Natural killer cell (primary cell): ENCODE data around the gene ADGRD1. TPM values are rescaled to one million over a fixed set of nuclear protein-coding genes. Genes with fewer than 3 reads are reported as not detected.

Experiments
- ATAC-seq, 3 donors: fragments of 150-1000 bp in 2 of 3; fragments of 200-7000 bp in 1 of 3; cut with Tn5 transposase; 1 replicate in 1 of 3; 2 replicates in 2 of 3; pipeline ENCODE4 v1.10.0; 2021; ENCODE audit warnings: mild to moderate bottlenecking in 2 of 3, moderate library complexity in 2 of 3
- DNase-seq, 2 donors: peaks; one replicate each; pipeline versions ENCODE4 v3.0.0 to v3.0.0-alpha.2; 2013 to 2021; ENCODE audit warnings: mixed read lengths in 1 of 2
- H3K27ac ChIP-seq: one replicate; pipeline ENCODE4 v1.5.1; 2013; ENCODE audit warnings: mild to moderate bottlenecking, low read length
- H3K27me3 ChIP-seq: one replicate; pipeline ENCODE4 v1.6.1; 2013; ENCODE audit warnings: low read length; ENCODE audit not compliant: control insufficient read depth, insufficient read depth
- H3K36me3 ChIP-seq: one replicate; pipeline ENCODE4 v1.6.1; 2013; ENCODE audit warnings: low read length; ENCODE audit not compliant: control insufficient read depth, insufficient read depth
- H3K4me1 ChIP-seq: one replicate; pipeline ENCODE4 v1.6.1; 2013; ENCODE audit warnings: low read length; ENCODE audit not compliant: control insufficient read depth, insufficient read depth
- H3K4me3 ChIP-seq: one replicate; pipeline ENCODE4 v1.5.1; 2013; ENCODE audit warnings: low read length
- H3K9me3 ChIP-seq: one replicate; pipeline ENCODE4 v1.6.1; 2013; ENCODE audit warnings: low read length; ENCODE audit not compliant: control insufficient read depth, insufficient read depth
- H3K27ac Mint-ChIP-seq, 2 donors: one replicate each; pipeline ENCODE4 v1.8.0; 2022; ENCODE audit warnings: mild to moderate bottlenecking in 2 of 2, mixed read lengths in 2 of 2, moderate library complexity in 1 of 2
- H3K27me3 Mint-ChIP-seq, 2 donors: one replicate each; pipeline ENCODE4 v1.8.0; 2022; ENCODE audit warnings: low read depth in 2 of 2, mixed read lengths in 2 of 2
- H3K36me3 Mint-ChIP-seq: one replicate; pipeline ENCODE4 v1.8.0; 2022; ENCODE audit warnings: mixed read lengths
- H3K4me1 Mint-ChIP-seq, 2 donors: one replicate each; pipeline ENCODE4 v1.8.0; 2022; ENCODE audit warnings: mixed read lengths in 2 of 2
- H3K4me3 Mint-ChIP-seq: one replicate; pipeline ENCODE4 v1.8.0; 2022; ENCODE audit warnings: mild to moderate bottlenecking, moderate library complexity, mixed read lengths
- H3K9me3 Mint-ChIP-seq, 2 donors: one replicate each; pipeline ENCODE4 v1.8.0; 2022; ENCODE audit warnings: mixed read lengths in 2 of 2
- WGBS: methylation state at CpG from one replicate; pipeline ENCODE4 v1.1.7; 2013; ENCODE audit warnings: missing lambda C conversion rate; ENCODE audit not compliant: insufficient coverage; 5-methylcytosine and 5-hydroxymethylcytosine counted together
- intact Hi-C: fragments of 100-400 bp; cut with micrococcal nuclease; formaldehyde crosslinking; loops from one replicate; pipeline ENCODE4 v1.14.2; 2022
- total RNA-seq, 4 donors: library from RNA; stranded (reverse); fragments of 120-200 nt in 1 of 4; gene quantifications; one replicate each; pipeline versions ENCODE4 v1.2.3 to v1.2.4, GENCODE V29; 2013 to 2022
- TF ChIP-seq, protein P1 (sequence below): fragments of 200-600 bp; IDR thresholded peaks from one replicate; pipeline ENCODE4 v1.8.0; 2022; ENCODE audit warnings: antibody characterized with exemption

ADGRD1 gene
- total RNA-seq, 3 donors from 2014 or later (not counting 1 experiment from before 2014, with no cell fraction given), result 0.50 to 3.9 (median 1.4) TPM

- H3K27ac Mint-ChIP-seq, result no peak overlapping the region
- TF ChIP-seq, protein P1, sequence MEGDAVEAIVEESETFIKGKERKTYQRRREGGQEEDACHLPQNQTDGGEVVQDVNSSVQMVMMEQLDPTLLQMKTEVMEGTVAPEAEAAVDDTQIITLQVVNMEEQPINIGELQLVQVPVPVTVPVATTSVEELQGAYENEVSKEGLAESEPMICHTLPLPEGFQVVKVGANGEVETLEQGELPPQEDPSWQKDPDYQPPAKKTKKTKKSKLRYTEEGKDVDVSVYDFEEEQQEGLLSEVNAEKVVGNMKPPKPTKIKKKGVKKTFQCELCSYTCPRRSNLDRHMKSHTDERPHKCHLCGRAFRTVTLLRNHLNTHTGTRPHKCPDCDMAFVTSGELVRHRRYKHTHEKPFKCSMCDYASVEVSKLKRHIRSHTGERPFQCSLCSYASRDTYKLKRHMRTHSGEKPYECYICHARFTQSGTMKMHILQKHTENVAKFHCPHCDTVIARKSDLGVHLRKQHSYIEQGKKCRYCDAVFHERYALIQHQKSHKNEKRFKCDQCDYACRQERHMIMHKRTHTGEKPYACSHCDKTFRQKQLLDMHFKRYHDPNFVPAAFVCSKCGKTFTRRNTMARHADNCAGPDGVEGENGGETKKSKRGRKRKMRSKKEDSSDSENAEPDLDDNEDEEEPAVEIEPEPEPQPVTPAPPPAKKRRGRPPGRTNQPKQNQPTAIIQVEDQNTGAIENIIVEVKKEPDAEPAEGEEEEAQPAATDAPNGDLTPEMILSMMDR, result no peak
- DNase-seq, result no peak
These were observed 109.7 kb downstream of the ADGRD1 start for GRCh38 chr12:131063413-131063812.

GRCh38 chr12:131063960-131064359, 110.3 kb downstream of the ADGRD1 start:
- no peaks in the 10 kb centered on the region for H3K4me1 Mint-ChIP-seq
- TF ChIP-seq, protein P1, result no peak
- no peak overlapping the region for H3K4me3 Mint-ChIP-seq
- no peaks in the 10 kb centered on the region for H3K4me1 ChIP-seq
- DNase-seq, result no peak
- no peaks in the 10 kb centered on the region for H3K9me3 Mint-ChIP-seq
- intact Hi-C loops, result no loop called here
- H3K27ac ChIP-seq, result no peak overlapping the region
- no peaks in the 10 kb centered on the region for H3K9me3 ChIP-seq
- H3K36me3 Mint-ChIP-seq, result no peaks in the 10 kb centered on the region
- WGBS, result 83% methylated on average over 2 of the region's 2 CpGs
- H3K4me3 ChIP-seq, result no peak overlapping the region
- no peak overlapping the region for H3K27ac Mint-ChIP-seq
- no peak for ATAC-seq
- no peaks in the 10 kb centered on the region for H3K27me3 ChIP-seq
- H3K36me3 ChIP-seq, result no peaks in the 10 kb centered on the region
- H3K27me3 Mint-ChIP-seq, result peaks cover 8 to 26% of the 10 kb centered on the region in 2 donors

More at GRCh38 chr12:131063413-131063812, 109.7 kb downstream of the ADGRD1 start:
- Histone ChIP-seq H3K4me1 (no peaks in the 10 kb centered on the region), H3K27me3 (no peaks in the 10 kb centered on the region), H3K36me3 (no peaks in the 10 kb centered on the region), H3K4me3 (no peak overlapping the region), H3K27ac (no peak overlapping the region), H3K9me3 (no peaks in the 10 kb centered on the region)
- WGBS, result 97% methylated on average over 3 of the region's 3 CpGs
- H3K36me3 Mint-ChIP-seq, result no peaks in the 10 kb centered on the region
- H3K4me3 Mint-ChIP-seq, result no peak overlapping the region
- no peaks in the 10 kb centered on the region for H3K9me3 Mint-ChIP-seq
- intact Hi-C loops, result no loop called here
- H3K27me3 Mint-ChIP-seq, result peaks cover 8 to 31% of the 10 kb centered on the region in 2 donors
- ATAC-seq, result no peak
- no peaks in the 10 kb centered on the region for H3K4me1 Mint-ChIP-seq

DNA sequence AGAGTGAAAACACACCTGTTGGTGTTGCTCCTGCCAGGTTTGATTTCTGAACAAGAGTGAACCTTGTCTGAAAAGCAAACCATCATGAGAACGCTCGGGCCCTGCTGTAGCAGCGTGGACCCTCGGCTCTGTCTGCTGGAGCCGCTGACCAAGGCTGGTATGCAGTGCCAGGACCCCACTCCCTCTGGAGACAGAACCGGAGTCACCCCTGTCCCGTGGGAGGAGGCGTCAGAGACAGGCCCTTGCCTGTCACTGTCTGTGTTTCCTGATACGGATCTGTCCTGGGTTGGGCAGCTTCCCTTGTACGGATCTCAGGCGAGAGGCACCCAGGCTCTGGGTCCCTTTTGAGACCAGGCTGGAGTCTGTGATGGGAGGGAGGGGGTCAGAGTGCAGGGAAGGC, 111.6 kb downstream of the ADGRD1 start:
- Histone ChIP-seq H3K4me3 (no peak overlapping the region), H3K27me3 (no peaks in the 10 kb centered on the region), H3K9me3 (no peaks in the 10 kb centered on the region), H3K36me3 (no peaks in the 10 kb centered on the region), H3K4me1 (no peaks in the 10 kb centered on the region), H3K27ac (no peak overlapping the region)
- DNase-seq (no peak), ATAC-seq (no peak)
- peaks cover 8 to 22% of the 10 kb centered on the region in 2 donors for H3K27me3 Mint-ChIP-seq
- H3K4me1 Mint-ChIP-seq, result no peaks in the 10 kb centered on the region
- TF ChIP-seq, protein P1, result no peak
- no peak overlapping the region for H3K27ac Mint-ChIP-seq
- H3K4me3 Mint-ChIP-seq, result no peak overlapping the region
- H3K9me3 Mint-ChIP-seq, result no peaks in the 10 kb centered on the region
- WGBS, result 83% methylated on average over 11 of the region's 11 CpGs
- no peaks in the 10 kb centered on the region for H3K36me3 Mint-ChIP-seq
- intact Hi-C loops, result no loop called here

- Histone ChIP-seq H3K27ac (no peak overlapping the region), H3K4me3 (no peak overlapping the region), H3K9me3 (peaks cover 2% of the 10 kb centered on the region), H3K4me1 (no peaks in the 10 kb centered on the region), H3K27me3 (no peaks in the 10 kb centered on the region), H3K36me3 (no peaks in the 10 kb centered on the region)
- 89% methylated on average over 4 of the region's 4 CpGs for WGBS
- ATAC-seq, result no peak
- Mint-ChIP-seq H3K27me3 (peaks cover 8 to 22% of the 10 kb centered on the region in 2 donors), H3K4me1 (no peaks in the 10 kb centered on the region), H3K27ac (no peak overlapping the region), H3K9me3 (no peaks in the 10 kb centered on the region), H3K36me3 (no peaks in the 10 kb centered on the region), H3K4me3 (no peak overlapping the region)
- TF ChIP-seq, protein P1, result no peak
- no peak for DNase-seq
- intact Hi-C loops, result no loop called here
These were observed 112.1 kb downstream of the ADGRD1 start for GRCh38 chr12:131065801-131066200.
